DMS 273 treated with DMSO at 0.1 percent for 48 hours (cell line): Measurements from ENCODE around the gene ISYNA1.

ENCODE experiments used
- DNase-seq: peaks from one replicate; lab custom pipeline; 2025; lab: John Stamatoyannopoulos, UW

The ISYNA1 gene

GRCh38 chr19:18437491-18438330 lies at the start of gene ISYNA1:
ISYNA1 (minus strand) TSS chr19:18438133; CDS start chr19:18437979, 154 bp downstream.
- no peak for DNase-seq

- DNase-seq = no peak
Observed at GRCh38 chr19:18486746-18487145, 48.8 kb upstream of the ISYNA1 start.

- DNase-seq = no peak
Observed at GRCh38 chr19:18484992-18485391, 47.1 kb upstream of the ISYNA1 start.

GRCh38 chr19:18483119-18483890 lies 45.4 kb upstream of the ISYNA1 start:
- no peak for DNase-seq

- no peak for DNase-seq
Observed at GRCh38 chr19:18481505-18482222, 43.7 kb upstream of the ISYNA1 start.

- DNase-seq = peak; percentile 88
Observed at GRCh38 chr19:18480006-18480691, 42.2 kb upstream of the ISYNA1 start.

- DNase-seq = no peak
Observed at GRCh38 chr19:18478545-18479311, 40.8 kb upstream of the ISYNA1 start.

- no peak for DNase-seq
Observed at GRCh38 chr19:18477974-18478373, 40.0 kb upstream of the ISYNA1 start.

- no peak for DNase-seq
Observed at GRCh38 chr19:18477042-18477779, 39.3 kb upstream of the ISYNA1 start.

GRCh38 chr19:18476507-18477041 lies 38.6 kb upstream of the ISYNA1 start:
- DNase-seq = no peak

- DNase-seq = no peak
Observed at GRCh38 chr19:18475762-18476331, 37.9 kb upstream of the ISYNA1 start.

GRCh38 chr19:18475004-18475453 lies 37.1 kb upstream of the ISYNA1 start:
- DNase-seq = no peak

GRCh38 chr19:18474366-18474887 lies 36.5 kb upstream of the ISYNA1 start:
- DNase-seq = no peak

- no peak for DNase-seq
Observed at GRCh38 chr19:18473706-18474087, 35.8 kb upstream of the ISYNA1 start.

- no peak for DNase-seq
Observed at GRCh38 chr19:18473003-18473705, 35.2 kb upstream of the ISYNA1 start.

GRCh38 chr19:18470787-18471186 lies 32.9 kb upstream of the ISYNA1 start:
- no peak for DNase-seq

- no peak for DNase-seq
Observed at GRCh38 chr19:18469069-18469846, 31.3 kb upstream of the ISYNA1 start.

GRCh38 chr19:18468517-18468916 lies 30.6 kb upstream of the ISYNA1 start:
- DNase-seq = no peak
